K562 (cell line): ENCODE data around the gene SUPT5H. TPM values are rescaled to one million over a fixed set of nuclear protein-coding genes. Genes with fewer than 3 reads are reported as not detected.

ENCODE experiments used
- CBFB ChIP-seq: sonication (generic); formaldehyde crosslinking; IDR thresholded peaks from 2 replicates; pipeline ENCODE4 v1.4.0; 2020; ENCODE audit warnings: mild to moderate bottlenecking, missing genetic modification reagents
- ELF1 ChIP-seq: fragments of 200-800 bp; sonication (Bioruptor generic); IDR thresholded peaks from 2 replicates; pipeline ENCODE4 v1.6.1; 2016; ENCODE audit warnings: missing genetic modification characterization, missing compliant biosample characterization
- ERF ChIP-seq: fragments of 450-650 bp; formaldehyde crosslinking; IDR thresholded peaks from 2 replicates; pipeline ENCODE4 v1.4.0; 2020; ENCODE audit warnings: mild to moderate bottlenecking, mixed read lengths
- LARP7 ChIP-seq: fragments of 450-650 bp; IDR thresholded peaks from 2 replicates; pipeline ENCODE4 v1.6.1; 2016
- LEF1 ChIP-seq: fragments of 450-650 bp; IDR thresholded peaks from 2 replicates; pipeline ENCODE4 v1.6.1; 2016; ENCODE audit warnings: mild to moderate bottlenecking
- MECOM ChIP-seq: fragments of 250-450 bp; sonication (Bioruptor Pico); IDR thresholded peaks from 2 replicates; pipeline ENCODE4 v1.8.0; 2022; ENCODE audit warnings: inconsistent platforms
- MEF2D ChIP-seq: conservative IDR thresholded peaks from 2 replicates; pipeline ENCODE4 v1.6.1; 2016; ENCODE audit warnings: low read depth, missing genetic modification characterization, missing compliant biosample characterization
- NR2F6 ChIP-seq: fragments of 450-650 bp; formaldehyde crosslinking; IDR thresholded peaks from 2 replicates; pipeline ENCODE4 v1.4.0; 2020; ENCODE audit warnings: mild to moderate bottlenecking
- PYGO2 ChIP-seq: fragments of 450-650 bp; IDR thresholded peaks from 2 replicates; pipeline ENCODE4 v1.6.1; 2016; ENCODE audit warnings: mild to moderate bottlenecking, missing genetic modification characterization, moderate library complexity, missing compliant biosample characterization
- RAD51 ChIP-seq: fragments of 450-650 bp; IDR thresholded peaks from 2 replicates; pipeline ENCODE4 v1.7.1; 2016; ENCODE audit warnings: low read depth, mild to moderate bottlenecking, borderline replicate concordance
- RBM22 ChIP-seq: fragments of 200-400 bp; formaldehyde crosslinking; IDR thresholded peaks from 2 replicates; pipeline ENCODE4 v1.6.1; 2018; ENCODE audit warnings: low read length, low read depth; ENCODE audit not compliant: poor library complexity, severe bottlenecking
- RHOXF2B ChIP-seq: fragments of 250-450 bp; sonication (Bioruptor Pico); conservative IDR thresholded peaks from 2 replicates; pipeline ENCODE4 v1.5.1; 2021
- ZNF354B ChIP-seq: fragments of 250-450 bp; sonication (Bioruptor Pico); IDR thresholded peaks from 2 replicates; pipeline ENCODE4 v1.4.0; 2020
- ZNF512 ChIP-seq: IDR thresholded peaks from 2 replicates; pipeline ENCODE4 v1.6.1; 2016; ENCODE audit warnings: missing genetic modification characterization, missing compliant biosample characterization
- ZNF644 ChIP-seq: fragments of 200-800 bp; sonication (Bioruptor generic); IDR thresholded peaks from 2 replicates; pipeline ENCODE4 v1.6.1; 2016; ENCODE audit warnings: low read depth, missing genetic modification characterization, missing compliant biosample characterization
- polyA plus RNA-seq, 8 experiments: library from polyadenylated mRNA; depleted of rRNA in 4 of 8; stranded (reverse) in 5 of 8; unstranded in 3 of 8; fragments of >200 nt; fragmentation: Nextera tagmentation in 2 of 8; fragmentation: Illumina TruSeq in 1 of 8; extraction: Ambion mirVana in 2 of 8; extraction: Trizol in 1 of 8; gene quantifications; 2 replicates each; pipeline versions ENCODE4 v1.2.1 to v1.2.3, GENCODE V29; 2011 to 2014; ENCODE audit warnings: inconsistent platforms in 1 of 8, missing spikeins in 1 of 8
- total RNA-seq, 7 experiments: library from RNA; depleted of rRNA in 6 of 7; stranded (reverse); fragments of >200 nt in 6 of 7; fragmentation: Illumina TruSeq in 2 of 7; extraction: Trizol in 2 of 7; gene quantifications; 2 replicates each; pipeline versions ENCODE4 v1.2.1 to v1.2.3, GENCODE V29; 2011 to 2021; ENCODE audit warnings: low replicate concordance in 1 of 7
- TF ChIP-seq, protein P1 (sequence below): fragments of 450-650 bp; IDR thresholded peaks from 2 replicates; pipeline ENCODE4 v1.7.0; 2016; ENCODE audit warnings: borderline replicate concordance
- TF ChIP-seq, protein P2 (sequence below): sonication (generic); formaldehyde crosslinking; IDR thresholded peaks from 2 replicates; pipeline ENCODE4 v1.9.0; 2022; ENCODE audit warnings: mild to moderate bottlenecking, missing genetic modification reagents

Gene SUPT5H
- total and polyA plus RNA-seq, 9 of the 15 experiments (the other 6 are each of a cell fraction or from before 2014, with no cell fraction given), result 13.3 to 85.9 (median 35.9) TPM

GRCh38 chr19:39401549-39402345 is 43.6 kb upstream of the SUPT5H start (continued):
- TF ChIP-seq, protein P1, sequence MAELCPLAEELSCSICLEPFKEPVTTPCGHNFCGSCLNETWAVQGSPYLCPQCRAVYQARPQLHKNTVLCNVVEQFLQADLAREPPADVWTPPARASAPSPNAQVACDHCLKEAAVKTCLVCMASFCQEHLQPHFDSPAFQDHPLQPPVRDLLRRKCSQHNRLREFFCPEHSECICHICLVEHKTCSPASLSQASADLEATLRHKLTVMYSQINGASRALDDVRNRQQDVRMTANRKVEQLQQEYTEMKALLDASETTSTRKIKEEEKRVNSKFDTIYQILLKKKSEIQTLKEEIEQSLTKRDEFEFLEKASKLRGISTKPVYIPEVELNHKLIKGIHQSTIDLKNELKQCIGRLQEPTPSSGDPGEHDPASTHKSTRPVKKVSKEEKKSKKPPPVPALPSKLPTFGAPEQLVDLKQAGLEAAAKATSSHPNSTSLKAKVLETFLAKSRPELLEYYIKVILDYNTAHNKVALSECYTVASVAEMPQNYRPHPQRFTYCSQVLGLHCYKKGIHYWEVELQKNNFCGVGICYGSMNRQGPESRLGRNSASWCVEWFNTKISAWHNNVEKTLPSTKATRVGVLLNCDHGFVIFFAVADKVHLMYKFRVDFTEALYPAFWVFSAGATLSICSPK, result no peak
- TF ChIP-seq LARP7 (no peak), PYGO2 (tag) (no peak), MEF2D (tag) (no peak), ELF1 (tag) (no peak), RHOXF2B (CRISPR knock-in tag) (no peak), ZNF354B (CRISPR knock-in tag) (no peak), ERF (CRISPR knock-in tag) (no peak), CBFB (no peak), LEF1 (no peak), ZNF512 (tag) (no peak), RAD51 (no peak), ZNF644 (tag) (peak; percentile 19; the same call in 1 of the 2 replicates), MECOM (CRISPR knock-in tag) (0 out of 2 replicates have a peak, but pooled peaks have one; percentile 6), RBM22 (no peak), NR2F6 (CRISPR knock-in tag) (0 out of 2 replicates have a peak, but pooled peaks have one; percentile 37)
- TF ChIP-seq, protein P2, sequence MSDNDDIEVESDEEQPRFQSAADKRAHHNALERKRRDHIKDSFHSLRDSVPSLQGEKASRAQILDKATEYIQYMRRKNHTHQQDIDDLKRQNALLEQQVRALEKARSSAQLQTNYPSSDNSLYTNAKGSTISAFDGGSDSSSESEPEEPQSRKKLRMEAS, result peak; percentile 80
